GOT3 (cell line): Measurements from ENCODE around the gene ACADL.

Experiments
- DNase-seq: peaks from one replicate; lab custom pipeline; 2025; ENCODE audit warnings: mixed read lengths; lab: John Stamatoyannopoulos, UW

Gene ACADL

GRCh38 chr2:210224941-210225672 is at the start of gene ACADL:
ACADL (minus strand) TSS chr2:210225447; CDS start chr2:210225263, 184 bp downstream.
- no peak for DNase-seq

GRCh38 chr2:210271300-210271699 is 46.1 kb upstream of the ACADL start:
- DNase-seq, result no peak

- DNase-seq, result no peak
These were observed 43.9 kb upstream of the ACADL start for GRCh38 chr2:210269148-210269547.

- DNase-seq, result no peak
These were observed 43.0 kb upstream of the ACADL start for GRCh38 chr2:210268281-210268680.

- DNase-seq, result no peak
These were observed 42.5 kb upstream of the ACADL start for GRCh38 chr2:210267698-210268097.

GRCh38 chr2:210264282-210264681 is 39.0 kb upstream of the ACADL start:
- no peak for DNase-seq

- DNase-seq, result no peak
These were observed 38.6 kb upstream of the ACADL start for GRCh38 chr2:210263841-210264240.

- no peak for DNase-seq
These were observed 36.8 kb upstream of the ACADL start for GRCh38 chr2:210262036-210262435.

GRCh38 chr2:210259687-210260086 is 34.4 kb upstream of the ACADL start:
- no peak for DNase-seq

- no peak for DNase-seq
These were observed 27.7 kb upstream of the ACADL start for GRCh38 chr2:210252699-210253606.

- no peak for DNase-seq
These were observed 25.4 kb upstream of the ACADL start for GRCh38 chr2:210250622-210251021.

- DNase-seq, result no peak
These were observed 8.2 kb upstream of the ACADL start for GRCh38 chr2:210233487-210233886.

- no peak for DNase-seq
These were observed 5.7 kb upstream of the ACADL start for GRCh38 chr2:210230984-210231383.

- no peak for DNase-seq
These were observed 5.3 kb upstream of the ACADL start for GRCh38 chr2:210230518-210230917.

- DNase-seq, result no peak
These were observed 3.3 kb upstream of the ACADL start for GRCh38 chr2:210228586-210228985.

- DNase-seq, result no peak
These were observed 2.2 kb upstream of the ACADL start for GRCh38 chr2:210227290-210228088.

GRCh38 chr2:210226223-210226622 is 976 bp upstream of the ACADL start:
- no peak for DNase-seq

GRCh38 chr2:210224591-210224940 is 681 bp downstream of the ACADL start:
- no peak for DNase-seq

- DNase-seq, result no peak
These were observed 10.1 kb downstream of the ACADL start for GRCh38 chr2:210215120-210215519.

- DNase-seq, result no peak
These were observed 15.1 kb downstream of the ACADL start for GRCh38 chr2:210210185-210210584.

GRCh38 chr2:210207929-210208328 is 17.3 kb downstream of the ACADL start:
- DNase-seq, result no peak

- DNase-seq, result no peak
These were observed 21.7 kb downstream of the ACADL start for GRCh38 chr2:210203558-210203957.
